ENCODE data around the gene DSG2.
"Not testable (repeated sequence)": the region's sequence is repeated elsewhere in the genome, so short reads cannot be mapped to it uniquely, and the experiment has no call there.

DSG2 gene

GRCh38 chr18:31503011-31503410, 5.0 kb downstream of the DSG2 start:
- DNase-seq = no peak

GRCh38 chr18:31504455-31505147, 6.6 kb downstream of the DSG2 start:
- no peak for DNase-seq

GRCh38 chr18:31505156-31505555, 7.2 kb downstream of the DSG2 start:
- no peak for DNase-seq

- no peak for DNase-seq
These were observed 8.2 kb downstream of the DSG2 start for GRCh38 chr18:31506024-31506742.

- not testable (repeated sequence) for DNase-seq
These were observed 9.1 kb downstream of the DSG2 start for GRCh38 chr18:31507124-31507523.

- DNase-seq = no peak
These were observed 10.8 kb downstream of the DSG2 start for GRCh38 chr18:31508781-31509180.

GRCh38 chr18:31509571-31509970, 11.6 kb downstream of the DSG2 start:
- no peak for DNase-seq

- DNase-seq = no peak
These were observed 12.3 kb downstream of the DSG2 start for GRCh38 chr18:31510319-31510718.

GRCh38 chr18:31511098-31511497, 13.1 kb downstream of the DSG2 start:
- DNase-seq = no peak

- DNase-seq = no peak
These were observed 14.3 kb downstream of the DSG2 start for GRCh38 chr18:31512203-31512764.

- DNase-seq = no peak
These were observed 15.4 kb downstream of the DSG2 start for GRCh38 chr18:31513189-31513935.

GRCh38 chr18:31516437-31516836, 18.5 kb downstream of the DSG2 start:
- no peak for DNase-seq

GRCh38 chr18:31526374-31526773, 28.4 kb downstream of the DSG2 start:
- DNase-seq = no peak

- DNase-seq = no peak
These were observed 35.3 kb downstream of the DSG2 start for GRCh38 chr18:31533236-31533635.

GRCh38 chr18:31538837-31539236, 40.9 kb downstream of the DSG2 start:
- DNase-seq = no peak

GRCh38 chr18:31546476-31546875, 48.5 kb downstream of the DSG2 start:
- DNase-seq = no peak

GRCh38 chr18:31548853-31549252, 50.9 kb downstream of the DSG2 start:
- no peak for DNase-seq

- DNase-seq = no peak
These were observed 51.4 kb downstream of the DSG2 start for GRCh38 chr18:31549416-31549815.

- no peak for DNase-seq
These were observed 53.9 kb downstream of the DSG2 start for GRCh38 chr18:31551883-31552282.

- no peak for DNase-seq
These were observed 55.8 kb downstream of the DSG2 start for GRCh38 chr18:31553800-31554199.

- no peak for DNase-seq
These were observed 56.8 kb downstream of the DSG2 start for GRCh38 chr18:31554776-31555175.

- peak; percentile 15 for DNase-seq
These were observed 58.2 kb downstream of the DSG2 start for GRCh38 chr18:31555971-31556747.

- DNase-seq = no peak
These were observed 59.5 kb downstream of the DSG2 start for GRCh38 chr18:31557446-31557845.

Data from activated CD8-positive, alpha-beta memory T cell treated with anti-CD3 and anti-CD28 coated beads, Interleukin-2, amount 50 U/mL, for 4 hours (primary cell).